HCT116 (cell line): ENCODE data around the gene YY1. TPM values are rescaled to one million over a fixed set of nuclear protein-coding genes. Genes with fewer than 3 reads are reported as not detected.
"Not testable (repeated sequence)": the region's sequence is repeated elsewhere in the genome, so short reads cannot be mapped to it uniquely, and the experiment has no call there.

ENCODE experiments used
- ATAC-seq: fragments of 200-7000 bp; cut with Tn5 transposase; 2 replicates; pipeline ENCODE4 v1.9.1; 2020; ENCODE audit warnings: mild to moderate bottlenecking, moderate library complexity
- BruUV-seq: library from RNA; stranded (reverse); fragments of 400-500 nt; replicated peaks from 2 replicates; lab custom pipeline; 2021; lab: Mats Ljungman, UMichigan
- CTCF ChIA-PET: fragments of 300-600 bp; sonication (Branson Sonifier 250); formaldehyde crosslinking; loops from one replicate; lab custom pipeline; 2021; ENCODE audit warnings: antibody characterized with exemption; lab: Charles Lee
- POLR2A ChIA-PET: fragments of 300-600, 350-600 bp; sonication (Branson Sonifier 250); formaldehyde crosslinking; loops from one replicate; lab custom pipeline; 2021; ENCODE audit warnings: antibody characterized with exemption; lab: Charles Lee
- RAD21 ChIA-PET, 2 experiments: fragments of 300-600 bp; sonication (Branson Sonifier 250); formaldehyde crosslinking; loops; one replicate each; lab custom pipeline; 2023; ENCODE audit warnings: low total read pairs in 2 of 2; ENCODE audit not compliant: uncharacterized antibody in 2 of 2, unreplicated experiment in 2 of 2, low non-redundant PET in 1 of 2; lab: Charles Lee
- DNase-seq: peaks from one replicate; pipeline ENCODE4 v3.0.0-alpha.2; 2010; ENCODE audit warnings: low read depth, low spot score
- H2AFZ ChIP-seq: fragments of 200-600 bp; shearing (Covaris generic), sonication (generic); 2 replicates; pipeline ENCODE4 v1.6.1; 2017; ENCODE audit warnings: low read depth, mixed run types, mixed read lengths, antibody characterized with exemption, low read length; ENCODE audit not compliant: poor library complexity, severe bottlenecking
- H3K27ac ChIP-seq: 2 replicates; pipeline ENCODE4 v1.5.1; 2012; ENCODE audit warnings: low read depth, low read length
- H3K27me3 ChIP-seq: fragments of 200-600 bp; sonication (generic); 2 replicates; pipeline ENCODE4 v1.6.1; 2016; ENCODE audit warnings: mixed run types, low read length, mixed read lengths; ENCODE audit not compliant: insufficient read depth
- H3K36me3 ChIP-seq, 2 experiments: fragments of 200-500 bp in 1 of 2; fragments of 200-600 bp in 1 of 2; sonication (Bioruptor generic) in 1 of 2; sonication (generic) in 1 of 2; 2 replicates each; pipeline versions ENCODE4 v1.5.1 to v1.6.1; 2014 to 2016; ENCODE audit warnings: low read length in 2 of 2, inconsistent platforms in 1 of 2, mixed read lengths in 1 of 2, mixed run types in 1 of 2; ENCODE audit not compliant: insufficient read depth in 2 of 2, control insufficient read depth in 1 of 2
- H3K4me1 ChIP-seq, 2 experiments: fragments of 200-600 bp in 1 of 2; sonication (generic) in 1 of 2; 2 replicates each; pipeline versions ENCODE4 v1.5.1 to v1.6.1; 2012 to 2017; ENCODE audit warnings: low read length in 2 of 2, inconsistent platforms in 1 of 2, mild to moderate bottlenecking in 1 of 2, mixed read lengths in 1 of 2, mixed run types in 1 of 2, moderate library complexity in 1 of 2; ENCODE audit not compliant: insufficient read depth in 2 of 2, control insufficient read depth in 1 of 2
- H3K4me2 ChIP-seq: fragments of 200-600 bp; sonication (generic); 2 replicates; pipeline ENCODE4 v1.6.1; 2017; ENCODE audit warnings: mixed run types, low read length, mixed read lengths
- H3K4me3 ChIP-seq, 2 experiments: fragments of 200-600 bp in 1 of 2; sonication (generic) in 1 of 2; replicated peaks in 1 of 2; 2 replicates each; pipeline ENCODE4 v1.5.1; 2011 to 2016; ENCODE audit warnings: low read length in 2 of 2, control low read depth in 1 of 2, low read depth in 1 of 2, mild to moderate bottlenecking in 1 of 2, mixed read lengths in 1 of 2, mixed run types in 1 of 2
- H3K79me2 ChIP-seq: fragments of 200-600 bp; sonication (generic); 2 replicates; pipeline ENCODE4 v1.6.1; 2017; ENCODE audit warnings: mild to moderate bottlenecking, mixed run types, low read length, moderate library complexity, mixed read lengths; ENCODE audit not compliant: insufficient read depth
- H3K9ac ChIP-seq: fragments of 200-600 bp; sonication (generic); 2 replicates; pipeline ENCODE4 v1.6.1; 2016; ENCODE audit warnings: low read length, mixed read lengths
- H3K9me2 ChIP-seq: fragments of 200-600 bp; sonication (generic), shearing (Covaris generic); 2 replicates; pipeline ENCODE4 v1.6.1; 2017; ENCODE audit warnings: mixed run types, mild to moderate bottlenecking, moderate library complexity; ENCODE audit not compliant: insufficient read depth
- H3K9me3 ChIP-seq, 2 experiments: fragments of 200-500 bp in 1 of 2; fragments of 200-600 bp in 1 of 2; sonication (Bioruptor generic) in 1 of 2; sonication (generic) in 1 of 2; 2 replicates each; pipeline ENCODE4 v1.6.1; 2014 to 2017; ENCODE audit warnings: low read length in 2 of 2, mixed read lengths in 2 of 2, inconsistent platforms in 1 of 2, low read depth in 1 of 2, mild to moderate bottlenecking in 1 of 2, mixed run types in 1 of 2, moderate library complexity in 1 of 2; ENCODE audit not compliant: control insufficient read depth in 1 of 2, insufficient read depth in 1 of 2
- H4K20me1 ChIP-seq: fragments of 200-600 bp; sonication (generic), shearing (Covaris generic); 2 replicates; pipeline ENCODE4 v1.6.1; 2017; ENCODE audit warnings: mixed run types, mild to moderate bottlenecking, moderate library complexity; ENCODE audit not compliant: insufficient read depth
- ELF1 ChIP-seq: IDR thresholded peaks from 2 replicates; pipeline ENCODE4 v1.6.1; 2012; ENCODE audit warnings: low read depth, borderline replicate concordance
- SP1 ChIP-seq: IDR thresholded peaks from 2 replicates; pipeline ENCODE4 v1.6.1; 2012; ENCODE audit warnings: low read depth
- SRF ChIP-seq: IDR thresholded peaks from 2 replicates; pipeline ENCODE4 v1.6.1; 2012; ENCODE audit warnings: low read depth
- intact Hi-C: fragments of 100-400 bp; cut with micrococcal nuclease; formaldehyde crosslinking; loops from 2 replicates; pipeline ENCODE4 v1.10.0; 2022
- total RNA-seq: library from RNA; stranded (reverse); gene quantifications from one replicate; pipeline ENCODE4 v1.2.1, GENCODE V29; 2021; ENCODE audit not compliant: unreplicated experiment

The YY1 gene
- total RNA-seq, 1 experiment from 2014 or later: 111 TPM

DNA sequence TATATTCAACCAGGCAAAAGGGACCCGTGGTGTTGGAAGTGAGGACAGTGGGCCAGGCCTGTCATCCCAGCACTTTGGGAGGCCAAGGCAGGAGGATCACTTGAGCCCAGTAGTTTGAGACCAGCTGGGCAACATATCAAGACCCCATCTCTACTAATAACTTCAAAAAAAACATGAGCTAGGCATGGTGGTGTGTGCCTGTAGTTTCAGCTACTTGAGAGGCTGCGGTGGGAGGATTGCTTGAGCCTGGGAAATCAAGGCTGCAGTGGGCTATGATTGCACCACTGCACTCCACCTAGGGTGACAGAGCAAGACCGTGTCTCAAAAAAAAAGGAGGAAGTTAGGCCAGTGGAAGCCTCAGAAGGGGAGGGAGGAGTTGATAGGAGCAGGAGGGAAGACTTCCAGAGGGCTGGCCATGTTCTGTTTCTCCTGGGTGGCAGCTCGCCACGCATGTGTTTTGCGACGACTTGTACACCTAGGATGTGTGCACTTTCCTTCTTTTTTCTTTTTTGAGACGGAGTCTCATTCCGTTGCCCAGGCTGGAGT, 57.2 kb downstream of the YY1 start:
- CTCF ChIA-PET: interaction anchor here (3.8 kb wide), 1 partner anchor 11 kb away, joined by 19 read pairs; no protein-coding TSS in a partner anchor
- no peaks in the 10 kb centered on the region for H3K9me2 ChIP-seq
- no peak overlapping the region for H3K9ac ChIP-seq
- H3K4me3 ChIP-seq: no peak overlapping the region
- no peaks in the 10 kb centered on the region for H3K27me3 ChIP-seq
- no peak overlapping the region for H3K27ac ChIP-seq
- H3K9me3 ChIP-seq: no peaks in the 10 kb centered on the region
- intact Hi-C loops: no loop called here
- DNase-seq: no peak
- no peak overlapping the region for H3K4me2 ChIP-seq
- ATAC-seq: no peak
- POLR2A ChIA-PET: no interaction called here
- no peaks in the 10 kb centered on the region for H4K20me1 ChIP-seq
- TF ChIP-seq SP1 (no peak), SRF (no peak), ELF1 (no peak)
- H3K4me1 ChIP-seq: no peaks in the 10 kb centered on the region
- H2AFZ ChIP-seq: no peak overlapping the region
- RAD21 ChIA-PET: no interaction called here
- H3K79me2 ChIP-seq: no peaks in the 10 kb centered on the region
- no TSS peak for BruUV-seq
- peaks cover 0 to 3% of the 10 kb centered on the region in 2 experiments; a peak in 1 of 4 replicates for H3K36me3 ChIP-seq

DNA sequence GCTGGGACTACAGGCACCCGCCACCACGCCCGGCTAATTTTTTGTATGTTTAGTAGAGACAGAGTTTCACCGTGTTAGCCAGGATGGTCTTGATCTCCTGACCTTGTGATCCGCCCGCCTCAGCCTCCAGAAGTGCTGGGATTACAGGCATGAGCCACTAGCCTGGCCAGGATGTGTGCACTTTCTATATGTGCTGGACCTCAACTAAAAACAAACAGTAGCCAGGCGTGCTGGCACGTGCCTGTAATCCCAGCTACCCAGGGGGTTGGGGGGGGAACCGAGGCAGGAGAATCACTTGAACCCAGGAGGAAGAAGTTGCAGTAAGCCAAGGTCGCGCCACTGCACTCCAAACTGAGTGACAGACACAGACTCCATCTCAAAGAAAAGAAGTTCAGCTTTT, 57.8 kb downstream of the YY1 start:
- H3K9me2 ChIP-seq, H3K79me2 ChIP-seq, POLR2A ChIA-PET, H3K4me2 ChIP-seq, H2AFZ ChIP-seq, H3K27me3 ChIP-seq, BruUV-seq, H3K27ac ChIP-seq, intact Hi-C loops, H3K36me3 ChIP-seq, ATAC-seq, H3K9ac ChIP-seq, H4K20me1 ChIP-seq, DNase-seq, H3K9me3 ChIP-seq, H3K4me1 ChIP-seq, RAD21 ChIA-PET, H3K4me3 ChIP-seq: not testable (repeated sequence)
- CTCF ChIA-PET: interaction anchor here (3.8 kb wide), 1 partner anchor 11 kb away, joined by 19 read pairs; no protein-coding TSS in a partner anchor
